GM18873 (cell line): ENCODE measurements around the gene TNFSF9.

Source experiments
- ATAC-seq: cut with Tn5 transposase; IDR thresholded peaks from one replicate; pipeline ENCODE4 v1.9.1; 2021; ENCODE audit warnings: mild to moderate bottlenecking, moderate library complexity, moderate number of reproducible peaks; ENCODE audit not compliant: unreplicated experiment, low FRiP score

Gene TNFSF9, protein sequence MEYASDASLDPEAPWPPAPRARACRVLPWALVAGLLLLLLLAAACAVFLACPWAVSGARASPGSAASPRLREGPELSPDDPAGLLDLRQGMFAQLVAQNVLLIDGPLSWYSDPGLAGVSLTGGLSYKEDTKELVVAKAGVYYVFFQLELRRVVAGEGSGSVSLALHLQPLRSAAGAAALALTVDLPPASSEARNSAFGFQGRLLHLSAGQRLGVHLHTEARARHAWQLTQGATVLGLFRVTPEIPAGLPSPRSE

DNA sequence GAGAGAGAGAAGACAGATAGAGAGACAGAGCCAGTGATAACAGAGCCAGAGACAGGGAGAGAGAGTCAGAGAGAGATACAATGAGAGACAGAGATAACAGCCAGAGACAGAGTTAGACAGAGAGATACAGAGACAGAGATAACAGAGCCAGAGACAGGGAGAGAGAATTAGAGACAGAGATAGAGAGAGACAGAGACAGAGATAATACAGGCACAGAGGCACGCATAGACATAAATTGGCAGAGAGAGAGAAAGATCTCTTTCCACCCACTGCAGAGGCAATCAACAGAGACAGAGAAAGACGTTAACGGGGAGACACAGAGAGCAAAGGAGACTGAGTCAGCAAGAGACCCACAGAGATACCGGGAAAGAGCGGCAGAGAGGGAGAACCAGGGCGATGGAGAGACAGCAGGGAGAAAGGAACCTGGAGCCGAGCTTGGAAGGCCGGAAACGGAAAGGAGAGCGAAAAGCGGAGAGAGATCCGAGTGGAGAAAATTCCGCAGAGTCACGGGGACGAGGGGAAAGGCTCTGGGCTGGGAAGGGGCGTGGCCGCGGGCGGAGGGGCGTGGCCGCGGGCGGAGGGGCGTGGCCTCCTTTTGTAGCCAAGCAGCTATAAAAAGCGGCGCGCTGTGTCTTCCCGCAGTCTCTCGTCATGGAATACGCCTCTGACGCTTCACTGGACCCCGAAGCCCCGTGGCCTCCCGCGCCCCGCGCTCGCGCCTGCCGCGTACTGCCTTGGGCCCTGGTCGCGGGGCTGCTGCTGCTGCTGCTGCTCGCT is at the start of gene TNFSF9:
Gene TNFSF9 (plus strand): TSS at position 641 of the 777 bp plus-strand sequence. CDS start 11 bp downstream, at position 652.
- ATAC-seq = peak; percentile 35

DNA sequence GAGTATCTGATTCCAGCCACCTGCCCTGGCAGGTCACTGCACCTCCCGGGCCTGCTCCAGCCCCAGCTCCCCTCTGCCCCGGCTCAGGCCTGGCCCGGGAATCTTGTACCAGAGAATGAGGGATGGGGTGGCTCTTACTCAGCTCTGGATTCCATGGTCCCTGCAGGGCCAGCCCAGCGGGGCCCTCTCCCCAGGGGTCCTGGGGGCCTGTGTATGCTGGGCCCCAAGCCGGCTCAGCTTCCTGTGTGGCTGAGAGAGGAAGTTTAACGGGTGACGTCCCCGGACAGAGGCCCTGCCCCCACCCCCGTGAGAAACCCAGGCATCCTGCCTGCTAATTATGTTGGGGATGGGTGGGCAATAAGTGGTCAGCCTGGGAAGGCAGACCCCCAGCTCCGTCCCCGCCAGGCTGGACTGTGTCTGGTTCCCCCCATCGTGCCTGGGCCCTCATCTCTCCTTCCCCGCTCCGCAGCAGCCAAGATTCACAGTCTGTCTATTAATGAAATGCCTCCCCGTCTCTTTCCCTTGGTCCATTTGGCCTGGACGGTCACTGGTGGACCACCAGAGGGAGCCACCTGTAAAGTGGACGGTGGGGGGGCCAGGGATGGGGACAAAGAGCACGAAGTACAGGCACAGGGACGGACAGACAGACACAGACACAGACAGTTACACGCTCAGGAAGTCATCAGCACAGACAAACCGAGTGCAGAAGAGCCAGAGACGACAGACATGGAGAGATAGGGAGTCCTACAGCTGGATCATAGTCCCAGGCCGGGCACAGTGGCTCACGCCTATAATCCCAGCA is 49.1 kb upstream of the TNFSF9 start, which contains the start of gene DENND1C:
Gene DENND1C (minus strand): TSS at position 247 of the 802 bp plus-strand sequence. CDS start 92 bp downstream, at position 155.
- no peak for ATAC-seq

DNA sequence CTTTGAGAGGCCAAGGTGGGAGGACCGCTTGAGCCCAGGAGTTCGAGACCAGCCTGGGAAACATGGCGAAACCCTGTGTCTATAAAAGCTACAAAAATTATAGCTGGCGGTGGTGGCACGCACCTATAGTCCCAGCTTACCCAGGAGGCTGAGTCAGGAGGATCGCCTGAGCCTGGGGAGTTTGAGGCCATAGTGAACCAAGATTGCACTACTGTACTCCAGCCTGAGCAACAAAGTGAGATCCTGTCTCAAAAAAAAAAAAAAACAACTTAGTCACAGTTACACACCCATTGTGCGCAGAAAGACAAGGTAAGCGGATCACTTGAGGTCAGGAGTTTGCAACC is 48.5 kb upstream of the TNFSF9 start:
- no peak for ATAC-seq

DNA sequence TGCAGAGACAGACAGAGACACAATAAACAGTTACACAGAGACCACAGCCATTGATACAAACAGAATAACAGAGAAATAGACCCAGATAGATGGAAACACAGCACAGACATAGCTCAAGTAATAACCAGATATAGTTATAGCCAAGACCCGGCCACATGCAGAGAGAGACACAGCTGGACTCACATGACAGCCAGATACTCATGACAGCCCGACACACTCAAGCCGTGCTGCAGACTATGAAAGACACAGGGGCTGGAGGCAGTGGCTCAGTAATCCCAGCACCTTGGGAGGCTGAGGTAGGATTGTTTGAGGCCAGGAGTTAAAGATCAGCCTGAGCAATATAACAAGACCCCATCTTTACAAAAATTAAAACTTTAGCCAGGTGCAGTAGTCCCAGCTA is 47.6 kb upstream of the TNFSF9 start:
- ATAC-seq = no peak

DNA sequence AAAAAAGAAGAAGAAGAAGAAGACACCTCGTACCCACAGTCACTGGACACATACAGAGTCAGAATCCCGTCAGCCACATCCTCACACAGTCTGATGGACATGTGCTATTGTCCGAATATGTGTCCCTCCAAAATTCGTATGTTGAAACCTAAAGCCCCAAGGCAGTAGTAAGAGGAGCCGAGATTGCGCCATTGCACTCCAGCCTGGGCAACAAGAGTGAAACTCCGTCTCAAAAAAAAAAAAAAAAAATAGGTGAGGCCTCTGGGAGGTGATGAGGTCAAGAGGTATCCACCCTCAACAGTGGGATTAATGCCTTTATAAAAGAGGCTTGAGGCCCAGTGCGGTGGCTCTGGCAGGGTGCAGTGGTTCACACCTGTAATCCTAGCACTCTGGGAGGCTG is 46.6 kb upstream of the TNFSF9 start:
- no peak for ATAC-seq

DNA sequence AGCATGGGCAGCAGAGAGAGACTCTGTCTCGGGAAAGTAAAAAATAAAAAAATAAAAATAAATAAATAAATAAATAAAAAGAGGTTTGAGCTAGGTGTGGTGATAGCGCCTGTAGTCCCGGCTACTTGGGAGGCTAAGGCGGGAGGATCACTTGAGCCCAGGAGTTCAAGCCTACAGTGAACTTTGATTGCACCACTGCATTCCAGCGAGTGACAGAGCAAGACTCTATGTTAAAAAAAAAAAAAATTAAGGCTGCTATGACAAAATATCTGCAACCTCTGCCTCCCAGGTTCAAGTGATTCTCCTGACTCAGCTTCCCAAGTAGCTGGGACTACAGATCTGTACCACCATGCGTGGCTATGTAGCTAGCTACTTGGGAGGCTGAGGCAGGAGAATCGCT is 46.0 kb upstream of the TNFSF9 start:
- no peak for ATAC-seq

DNA sequence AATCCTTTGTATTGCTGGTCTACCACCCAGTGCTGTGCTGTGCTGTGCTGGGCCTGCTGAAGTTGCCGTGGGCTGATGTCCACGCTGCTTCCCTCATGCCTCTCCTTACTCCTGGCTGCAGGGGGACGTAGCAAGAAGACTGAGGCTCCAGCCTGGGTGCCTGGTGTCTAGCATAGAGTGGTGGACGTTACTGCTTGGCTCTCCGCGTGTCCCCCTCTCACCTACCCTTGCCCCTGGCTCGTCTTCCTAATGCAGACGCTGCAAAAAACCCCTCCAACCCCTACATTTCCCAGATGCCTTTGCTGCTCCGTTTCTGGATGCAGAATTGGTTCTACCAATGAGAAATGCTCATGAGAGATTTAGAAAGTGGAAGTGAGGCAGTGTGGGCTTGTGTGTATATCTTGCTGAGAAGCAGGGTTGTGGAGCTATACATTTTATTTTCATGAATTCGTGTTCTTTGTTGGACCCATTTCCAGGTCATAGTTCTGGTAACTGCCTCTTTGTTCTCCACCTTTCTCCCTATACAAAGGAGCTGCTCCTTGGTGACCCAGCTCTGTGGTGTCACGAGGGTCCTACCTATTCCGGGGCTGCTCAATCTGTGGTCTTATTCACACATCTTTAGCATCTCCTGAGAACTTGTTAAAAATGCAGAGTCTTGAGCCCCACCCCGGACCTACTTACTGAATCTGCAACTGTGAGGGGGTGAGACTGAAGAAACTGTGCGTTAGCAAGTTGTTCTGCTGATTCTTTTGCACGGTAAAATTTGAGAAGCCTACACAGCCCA is 41.4 kb upstream of the TNFSF9 start:
- ATAC-seq = no peak

DNA sequence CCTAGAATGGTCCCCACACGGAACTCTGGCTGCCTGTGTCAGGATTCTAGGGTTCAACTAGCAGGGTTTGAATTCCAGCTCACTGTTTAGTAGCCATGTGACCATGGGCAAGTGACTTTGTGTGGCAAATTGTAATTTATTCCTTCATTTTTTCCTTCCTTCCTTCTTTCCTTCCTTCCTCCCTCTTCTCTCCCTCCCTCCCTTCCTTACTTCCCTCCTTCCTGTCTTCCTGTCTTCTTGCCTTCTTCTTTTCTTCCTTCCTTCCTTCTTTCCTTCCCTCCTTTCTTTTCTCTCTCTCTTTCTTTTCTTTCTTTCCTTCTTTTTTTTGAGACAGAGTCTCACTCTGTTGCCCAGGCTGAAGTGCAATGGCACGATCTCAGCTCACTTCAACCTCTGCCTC is 40.7 kb upstream of the TNFSF9 start:
- no peak for ATAC-seq

DNA sequence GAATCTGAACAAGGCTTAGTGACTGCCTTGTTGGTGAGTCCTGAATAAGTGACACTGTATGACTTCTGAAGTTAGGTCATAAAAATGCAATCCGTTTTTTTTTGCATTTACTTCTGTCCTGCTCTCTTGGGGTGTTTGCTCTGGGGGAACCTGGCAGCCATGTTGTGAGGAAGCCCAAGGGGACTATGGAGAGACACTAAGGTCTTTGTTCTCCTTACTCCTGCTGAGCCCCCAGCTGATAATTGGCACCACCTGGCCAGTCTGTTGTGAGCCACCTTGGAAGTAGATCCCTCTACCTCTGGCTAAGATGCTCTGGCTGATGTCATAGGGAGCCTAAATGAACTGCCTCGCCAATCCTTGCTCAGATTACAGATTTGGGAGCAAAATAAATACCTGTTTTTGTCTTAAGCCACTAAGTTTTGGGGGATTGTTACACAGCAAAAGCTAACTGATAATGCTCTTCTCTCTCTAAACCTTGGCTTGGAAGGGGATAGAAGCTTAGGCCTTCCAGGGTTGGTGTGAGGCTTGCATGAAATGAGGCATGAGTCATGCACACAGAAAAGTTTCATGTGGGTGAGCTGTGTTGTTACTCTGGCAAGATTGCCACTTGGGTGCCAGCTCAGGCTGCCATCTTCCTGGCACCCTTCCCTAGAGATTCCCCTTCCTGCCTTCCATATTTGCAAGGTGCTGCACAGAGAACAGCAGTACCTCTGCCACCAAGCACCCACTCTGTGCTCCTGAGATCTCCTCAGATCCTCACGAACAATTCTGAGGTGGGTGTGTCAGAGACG is 38.8 kb upstream of the TNFSF9 start:
- no peak for ATAC-seq

DNA sequence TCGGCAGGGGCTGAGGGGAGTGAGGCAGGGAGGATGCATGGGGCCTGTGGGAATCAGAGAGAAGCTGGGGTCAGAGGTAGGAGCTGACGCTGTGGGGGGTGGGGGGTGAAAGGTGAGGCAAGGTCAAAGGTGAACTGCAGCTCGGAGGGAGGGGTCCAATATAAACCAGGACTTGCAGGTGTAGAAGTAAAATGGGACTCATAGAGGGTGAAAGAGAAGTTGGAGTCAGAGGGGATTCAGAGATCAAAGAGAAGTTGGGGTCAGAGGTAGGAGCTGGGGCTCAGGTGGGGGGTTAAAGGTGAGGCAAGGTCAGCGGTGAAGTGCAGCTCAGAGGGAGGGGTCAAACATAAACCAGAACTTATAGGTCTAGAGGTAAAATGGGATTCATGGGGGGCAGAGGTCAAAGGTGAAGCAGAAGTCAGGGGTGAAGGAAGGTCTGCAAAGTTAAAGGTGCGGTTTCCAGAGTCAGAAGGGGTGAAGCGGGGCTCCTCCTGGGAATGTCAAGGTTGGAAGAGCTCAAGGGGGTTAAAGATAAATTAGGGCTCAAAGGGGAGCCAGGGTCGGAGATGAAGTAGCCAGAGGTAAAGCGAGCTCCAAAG is 36.3 kb upstream of the TNFSF9 start:
- ATAC-seq = no peak

DNA sequence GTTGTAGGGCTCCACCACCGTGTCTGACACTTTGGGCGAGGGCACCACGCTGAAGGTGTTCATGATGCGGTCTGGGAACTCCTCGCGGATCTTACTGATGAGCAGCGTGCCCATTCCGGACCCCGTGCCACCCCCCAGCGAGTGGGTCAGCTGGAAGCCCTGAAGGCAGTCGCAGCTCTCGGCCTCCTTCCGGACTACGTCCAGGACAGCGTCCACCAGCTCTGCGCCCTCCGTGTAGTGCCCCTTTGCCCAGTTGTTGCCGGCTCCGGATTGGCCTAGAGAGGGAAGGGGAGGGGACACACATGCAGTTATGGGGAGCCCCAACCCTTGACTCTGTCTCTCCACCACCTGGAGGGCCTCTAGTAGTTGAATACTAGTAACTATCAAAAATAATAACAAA is 34.9 kb upstream of the TNFSF9 start:
- no peak for ATAC-seq

DNA sequence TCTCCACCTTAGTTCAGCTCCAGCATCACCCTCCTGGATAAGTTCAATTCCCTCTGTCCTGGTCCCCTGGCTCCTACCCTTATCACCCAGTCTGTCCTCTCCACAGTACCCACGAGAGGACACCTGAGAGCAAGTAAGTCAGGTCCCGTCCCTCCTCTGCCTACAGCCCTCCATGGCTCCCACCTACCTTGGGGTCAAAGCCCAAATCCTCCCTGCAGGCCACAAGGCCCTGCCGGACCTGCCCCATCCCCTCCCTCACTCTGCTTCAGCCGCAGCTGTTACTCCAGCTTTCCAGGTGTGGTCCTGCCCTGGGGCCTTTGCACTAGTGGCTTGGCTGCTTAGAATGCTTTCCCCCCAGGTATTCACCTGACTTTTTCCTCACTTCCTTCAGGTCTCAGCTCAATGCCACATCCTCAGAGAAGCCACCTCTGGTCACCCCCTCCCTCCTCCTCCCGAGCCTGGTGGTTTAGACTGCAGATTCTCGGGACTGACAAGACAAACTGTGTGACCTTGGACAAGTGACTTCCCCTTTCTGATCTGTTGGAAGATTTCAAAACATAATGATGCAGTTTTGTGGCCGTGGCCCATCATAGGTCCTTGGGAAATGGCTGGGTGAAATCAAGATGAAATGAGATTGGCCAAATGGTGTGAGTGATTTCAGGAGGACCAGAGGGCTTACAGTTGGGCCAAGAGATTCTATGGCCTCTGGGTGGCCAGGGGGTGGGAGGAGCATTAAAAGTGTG is 32.4 kb upstream of the TNFSF9 start:
- ATAC-seq = no peak

DNA sequence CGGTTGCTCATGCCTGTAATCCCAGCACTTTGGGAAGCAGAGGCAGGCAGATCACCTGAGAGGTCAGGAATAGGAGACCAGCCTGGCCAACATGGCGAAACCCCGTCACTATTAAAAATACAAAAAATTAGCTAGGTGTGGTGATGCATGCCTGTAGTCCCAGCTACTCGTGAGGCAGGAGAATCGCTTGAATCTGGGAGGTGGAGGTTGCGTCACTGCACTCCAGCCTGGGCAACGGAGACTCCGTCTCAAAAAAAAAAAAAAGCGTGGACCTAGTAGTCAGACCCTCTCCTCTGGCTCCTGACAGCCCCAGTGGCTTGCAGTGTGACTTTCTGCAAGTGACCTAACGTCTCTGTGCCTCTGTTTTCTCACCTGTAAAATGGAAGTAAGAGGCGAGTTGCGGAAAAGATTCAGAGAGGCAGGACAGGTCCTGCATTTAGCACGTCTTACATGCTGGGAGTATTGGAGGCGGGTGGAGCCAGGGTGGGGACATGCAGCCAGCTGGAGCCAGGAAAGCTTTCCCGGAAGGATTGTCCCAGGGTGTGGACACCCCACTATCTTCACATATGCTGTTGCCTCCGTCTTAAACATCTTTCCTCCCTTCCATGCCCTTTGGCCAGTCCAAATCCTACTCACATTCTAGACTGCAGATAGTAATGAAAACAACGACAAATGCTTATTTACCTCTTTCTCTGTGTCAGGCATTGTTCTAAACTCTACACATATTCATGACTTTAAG is 31.6 kb upstream of the TNFSF9 start:
- no peak for ATAC-seq

DNA sequence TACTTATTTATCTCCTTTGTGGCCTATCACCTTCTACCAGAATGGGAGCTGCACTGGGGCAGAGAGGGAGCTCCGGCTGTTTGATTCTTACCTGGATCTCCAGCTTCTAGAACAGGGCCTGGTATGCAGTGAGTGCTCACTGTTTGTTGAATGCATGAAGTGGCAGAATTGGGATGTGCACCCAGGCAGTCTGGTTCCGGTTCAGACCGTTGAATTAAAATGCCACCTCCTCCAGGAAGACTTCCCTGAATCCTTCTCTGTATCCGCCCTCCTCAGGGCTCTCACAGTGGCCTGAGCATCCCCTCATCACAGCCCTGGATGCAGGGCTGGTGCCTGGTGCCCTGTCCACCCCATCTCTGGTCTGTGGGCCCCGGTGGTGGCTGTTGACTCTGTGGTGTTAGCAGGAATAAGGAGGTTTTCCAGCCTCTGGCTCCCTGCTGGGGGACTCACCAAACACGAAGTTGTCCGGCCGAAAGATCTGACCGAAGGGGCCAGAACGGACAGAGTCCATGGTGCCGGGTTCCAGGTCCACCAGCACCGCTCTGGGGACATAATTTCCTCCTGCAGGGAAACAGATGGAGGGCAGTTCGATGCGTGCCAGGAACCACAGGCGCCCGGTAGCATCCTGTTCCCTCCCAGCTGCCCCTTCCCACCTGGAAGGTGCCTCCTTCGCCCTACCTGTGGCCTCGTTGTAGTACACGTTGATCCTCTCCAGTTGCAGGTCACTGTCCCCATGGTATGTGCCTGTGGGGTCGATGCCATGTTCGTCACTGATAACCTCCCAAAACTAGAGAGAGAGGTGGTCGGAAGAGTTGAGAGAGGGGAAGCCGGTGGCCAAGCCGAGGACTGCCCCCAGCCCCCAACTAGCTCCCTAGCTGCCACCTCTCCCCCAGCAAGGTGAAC is 29.7 kb upstream of the TNFSF9 start:
- no peak for ATAC-seq

DNA sequence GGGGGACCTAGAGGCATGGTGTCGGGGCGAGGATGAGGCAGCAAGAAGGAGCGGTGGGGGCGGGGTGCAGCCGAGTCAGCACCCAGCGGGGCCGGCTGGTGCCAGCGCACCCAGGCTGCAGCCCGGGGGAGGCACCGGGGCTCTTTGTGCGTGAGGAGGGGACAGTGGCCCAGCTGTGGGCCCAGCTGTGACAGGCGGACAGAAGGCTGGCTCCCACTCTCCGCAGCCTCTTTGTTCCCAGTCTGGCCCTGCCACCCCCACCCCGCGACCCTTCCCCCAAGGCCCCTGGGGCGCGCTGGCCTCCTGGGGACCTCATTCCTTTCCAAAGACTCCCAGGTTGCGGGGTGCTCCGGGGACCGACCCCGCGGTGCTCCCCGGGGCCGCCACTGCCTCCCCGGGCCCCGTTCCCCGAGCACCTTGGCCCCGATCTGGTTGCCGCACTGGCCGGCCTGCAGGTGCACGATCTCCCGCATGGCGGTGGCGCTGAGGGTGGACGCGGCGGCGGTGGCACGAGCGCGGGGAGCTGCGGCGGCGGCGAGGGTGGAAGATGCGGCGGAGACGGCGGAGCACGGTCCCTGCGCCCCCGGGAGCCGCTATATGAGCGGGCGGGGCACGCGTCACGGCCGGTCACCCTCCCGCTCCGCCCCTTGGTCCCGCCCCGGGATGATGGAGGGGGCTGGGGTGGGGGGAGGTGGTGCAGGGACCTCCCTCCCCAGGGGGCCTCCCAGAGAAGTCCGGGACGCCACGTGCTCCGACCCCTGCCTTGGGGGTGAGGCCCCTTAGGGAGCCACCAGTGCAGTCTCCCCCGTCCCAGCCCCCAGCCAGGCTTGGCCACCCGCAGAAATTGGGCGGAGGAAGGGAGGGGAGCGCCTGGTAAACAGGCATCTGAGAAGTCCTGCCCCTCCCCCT is 28.8 kb upstream of the TNFSF9 start, which contains the start of gene TUBB4A:
Gene TUBB4A (minus strand): TSS at position 570 of the 909 bp plus-strand sequence. CDS start 97 bp downstream, at position 473.
- no peak for ATAC-seq
